Occipital lobe (tissue), 2 donors: ENCODE data around the gene ITIH5. TPM values are rescaled to one million over a fixed set of nuclear protein-coding genes. Genes with fewer than 3 reads are reported as not detected.

ENCODE experiments used
- DNase-seq: peaks from one replicate; lab custom pipeline; 2025; lab: John Stamatoyannopoulos, UW
- total RNA-seq: library from RNA; depleted of rRNA; stranded (reverse); fragments of >200 nt; gene quantifications from one replicate; pipeline ENCODE4 v1.2.3, GENCODE V29; 2014

Gene ITIH5
- total RNA-seq, 1 donor from 2014 or later, result 14.3 TPM

- DNase-seq, result no peak
Measured at GRCh38 chr10:7587168-7587864, 79.5 kb downstream of the ITIH5 start.

- DNase-seq, result no peak
Measured at GRCh38 chr10:7585228-7585627, 81.5 kb downstream of the ITIH5 start.

- DNase-seq, result no peak
Measured at GRCh38 chr10:7583626-7584025, 83.1 kb downstream of the ITIH5 start.

GRCh38 chr10:7580520-7580919 lies 86.2 kb downstream of the ITIH5 start:
- DNase-seq, result no peak

- no peak for DNase-seq
Measured at GRCh38 chr10:7579681-7580080, 87.1 kb downstream of the ITIH5 start.

- DNase-seq, result no peak
Measured at GRCh38 chr10:7577579-7577978, 89.2 kb downstream of the ITIH5 start.

- no peak for DNase-seq
Measured at GRCh38 chr10:7577176-7577575, 89.6 kb downstream of the ITIH5 start.

- no peak for DNase-seq
Measured at GRCh38 chr10:7576340-7576739, 90.4 kb downstream of the ITIH5 start.

- no peak for DNase-seq
Measured at GRCh38 chr10:7572391-7572790, 94.4 kb downstream of the ITIH5 start.

- no peak for DNase-seq
Measured at GRCh38 chr10:7571981-7572380, 94.8 kb downstream of the ITIH5 start.

GRCh38 chr10:7567911-7568620 lies 98.7 kb downstream of the ITIH5 start:
- no peak for DNase-seq

- DNase-seq, result no peak
Measured at GRCh38 chr10:7566891-7567290, 99.9 kb downstream of the ITIH5 start.

- DNase-seq, result no peak
Measured at GRCh38 chr10:7565871-7566270, 100.9 kb downstream of the ITIH5 start.

- DNase-seq, result no peak
Measured at GRCh38 chr10:7563770-7564169, 103.0 kb downstream of the ITIH5 start.

GRCh38 chr10:7563368-7563767 lies 103.4 kb downstream of the ITIH5 start:
- no peak for DNase-seq

- no peak for DNase-seq
Measured at GRCh38 chr10:7561985-7562384, 104.8 kb downstream of the ITIH5 start.

- no peak for DNase-seq
Measured at GRCh38 chr10:7561216-7561893, 105.4 kb downstream of the ITIH5 start.

GRCh38 chr10:7560519-7560918 lies 106.2 kb downstream of the ITIH5 start:
- DNase-seq, result no peak

GRCh38 chr10:7559386-7559785 lies 107.4 kb downstream of the ITIH5 start:
- no peak for DNase-seq

GRCh38 chr10:7558036-7558435 lies 108.7 kb downstream of the ITIH5 start:
- DNase-seq, result no peak

GRCh38 chr10:7553531-7553930 lies 113.2 kb downstream of the ITIH5 start:
- no peak for DNase-seq

- no peak for DNase-seq
Measured at GRCh38 chr10:7551950-7552716, 114.6 kb downstream of the ITIH5 start.
